ENCODE data around the gene DOK5. TPM values are rescaled to one million over a fixed set of nuclear protein-coding genes. Genes with fewer than 3 reads are reported as not detected.

DOK5 gene
- total and polyA plus RNA-seq, 12 donors = 0.29 to 2.0 (median 1.2) TPM; not detected in 1

DNA sequence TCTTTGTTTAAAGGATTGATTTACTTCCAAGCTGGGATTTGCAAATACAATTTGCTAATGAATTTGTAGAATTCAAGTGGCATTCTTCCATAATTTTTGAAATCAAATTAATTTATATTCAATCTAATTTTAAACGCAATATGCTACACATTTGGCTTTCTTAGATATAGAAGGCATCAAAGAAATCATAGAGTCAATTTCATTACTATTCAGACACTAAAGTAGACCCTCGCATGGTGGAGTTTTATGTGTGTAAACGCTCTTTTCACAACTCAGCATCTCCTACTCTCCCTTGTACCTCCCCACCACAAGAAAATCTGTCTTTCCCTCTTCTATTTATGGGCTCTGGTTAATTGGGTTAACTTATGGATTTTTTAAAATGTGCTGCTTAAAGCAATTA is 144.3 kb downstream of the DOK5 start:
- no peak for DNase-seq
- intact Hi-C loops (cut with DNase I) = no loop called here
- Histone ChIP-seq H3K36me3 (replicated peaks in 1 of 2) (no peaks in the 10 kb centered on the region), H3K27ac (no peak overlapping the region), H3K4me3 (no peak overlapping the region), H3K4me1 (replicated peaks in 1 of 2) (no peaks in the 10 kb centered on the region), H3K27me3 (no peaks in the 10 kb centered on the region), H3K9me3 (replicated peaks in 1 of 3) (no peaks in the 10 kb centered on the region)
- TF ChIP-seq, protein P1, sequence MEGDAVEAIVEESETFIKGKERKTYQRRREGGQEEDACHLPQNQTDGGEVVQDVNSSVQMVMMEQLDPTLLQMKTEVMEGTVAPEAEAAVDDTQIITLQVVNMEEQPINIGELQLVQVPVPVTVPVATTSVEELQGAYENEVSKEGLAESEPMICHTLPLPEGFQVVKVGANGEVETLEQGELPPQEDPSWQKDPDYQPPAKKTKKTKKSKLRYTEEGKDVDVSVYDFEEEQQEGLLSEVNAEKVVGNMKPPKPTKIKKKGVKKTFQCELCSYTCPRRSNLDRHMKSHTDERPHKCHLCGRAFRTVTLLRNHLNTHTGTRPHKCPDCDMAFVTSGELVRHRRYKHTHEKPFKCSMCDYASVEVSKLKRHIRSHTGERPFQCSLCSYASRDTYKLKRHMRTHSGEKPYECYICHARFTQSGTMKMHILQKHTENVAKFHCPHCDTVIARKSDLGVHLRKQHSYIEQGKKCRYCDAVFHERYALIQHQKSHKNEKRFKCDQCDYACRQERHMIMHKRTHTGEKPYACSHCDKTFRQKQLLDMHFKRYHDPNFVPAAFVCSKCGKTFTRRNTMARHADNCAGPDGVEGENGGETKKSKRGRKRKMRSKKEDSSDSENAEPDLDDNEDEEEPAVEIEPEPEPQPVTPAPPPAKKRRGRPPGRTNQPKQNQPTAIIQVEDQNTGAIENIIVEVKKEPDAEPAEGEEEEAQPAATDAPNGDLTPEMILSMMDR (IDR thresholded peaks at IDR 0.05) = no peak
- TF ChIP-seq POLR2A (IDR thresholded peaks at IDR 0.05) = no peak
- 81 to 90% (median 86%) methylated on average over 3 of the region's 3 CpGs for WGBS, 4 donors

DNA sequence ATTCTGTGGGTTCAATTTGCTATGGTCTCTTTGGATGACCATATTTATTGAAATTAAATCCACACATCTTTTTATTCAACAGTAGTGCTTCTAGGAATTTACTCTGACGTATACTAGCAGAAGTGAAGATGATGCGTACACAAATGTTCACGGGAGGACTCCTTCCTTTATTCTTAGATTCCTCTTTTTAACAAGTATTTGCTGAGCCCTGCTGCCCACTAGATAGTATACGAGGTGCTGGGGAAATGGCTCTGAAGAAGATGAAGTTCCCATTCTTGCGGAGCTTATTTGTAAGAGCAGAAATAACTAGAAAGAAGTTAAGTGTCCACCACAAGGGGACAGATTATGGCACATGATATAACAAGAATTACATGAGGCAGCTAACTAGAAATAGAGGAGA is 145.2 kb downstream of the DOK5 start:
- H3K9me3 ChIP-seq (replicated peaks in 1 of 3) = no peaks in the 10 kb centered on the region
- WGBS, 4 donors = 70 to 78% (median 75%) methylated on average over 5 of the region's 5 CpGs
- no peaks in the 10 kb centered on the region for H3K4me1 ChIP-seq (replicated peaks in 1 of 2)
- no peaks in the 10 kb centered on the region for H3K27me3 ChIP-seq
- no peak for DNase-seq
- TF ChIP-seq, protein P1 (IDR thresholded peaks at IDR 0.05) = no peak
- TF ChIP-seq POLR2A (IDR thresholded peaks at IDR 0.05) = no peak
- no peak overlapping the region for H3K4me3 ChIP-seq
- H3K27ac ChIP-seq = no peak overlapping the region
- intact Hi-C loops (cut with DNase I) = no loop called here
- H3K36me3 ChIP-seq (replicated peaks in 1 of 2) = no peaks in the 10 kb centered on the region

DNA sequence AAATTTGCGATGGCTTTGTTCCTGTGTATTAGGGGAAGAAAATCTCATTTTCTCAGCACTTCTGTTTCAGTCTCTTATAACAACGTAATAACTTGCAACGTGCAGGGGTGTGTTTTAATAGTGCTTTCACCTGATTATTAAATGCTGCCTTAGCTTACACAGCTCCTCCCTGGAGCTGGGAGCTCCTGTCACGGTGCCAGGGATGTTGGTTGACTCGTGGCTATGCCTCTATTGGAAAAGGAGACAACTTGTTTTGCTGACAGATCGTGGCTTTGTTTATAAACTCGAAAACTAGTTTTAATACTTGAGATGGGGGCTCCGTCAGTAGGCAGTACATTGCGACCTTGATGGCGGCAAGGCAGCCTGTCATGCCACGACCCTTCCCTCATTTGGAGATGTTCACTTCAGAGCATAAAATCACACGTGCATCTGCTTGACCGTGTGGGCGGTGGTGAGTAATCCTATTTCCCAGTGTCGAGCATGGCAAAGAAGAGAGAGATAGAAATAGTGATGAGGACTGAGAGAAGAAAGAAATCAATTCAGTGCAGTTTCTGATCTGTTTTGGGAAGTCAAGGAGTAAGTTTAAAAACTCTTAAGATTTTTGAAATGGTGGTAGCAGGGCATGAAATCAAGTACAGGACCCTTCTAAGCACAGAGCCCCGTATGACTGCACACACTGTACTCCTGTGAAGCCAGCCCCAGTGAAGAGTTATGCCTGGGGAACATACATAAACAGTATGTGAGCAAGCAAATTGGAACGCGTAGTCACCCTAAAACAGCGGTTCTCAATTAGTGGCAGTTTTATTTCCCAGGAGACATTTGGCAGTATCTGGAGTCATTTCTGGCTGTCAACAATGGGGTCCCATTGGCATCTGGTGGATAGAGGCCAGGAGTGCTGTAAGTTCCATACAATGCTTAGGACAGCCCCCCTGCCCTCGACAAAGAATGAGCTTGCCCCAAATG is 147.2 kb downstream of the DOK5 start:
- Histone ChIP-seq H3K36me3 (replicated peaks in 1 of 2) (no peaks in the 10 kb centered on the region), H3K27ac (no peak overlapping the region), H3K4me3 (no peak overlapping the region), H3K4me1 (replicated peaks in 1 of 2) (no peaks in the 10 kb centered on the region), H3K27me3 (no peaks in the 10 kb centered on the region), H3K9me3 (replicated peaks in 1 of 3) (no peaks in the 10 kb centered on the region)
- WGBS, 4 donors = 54 to 66% (median 60%) methylated on average over 19 to 20 of the region's 20 CpGs
- intact Hi-C loops (cut with DNase I) = no loop called here
- DNase-seq = peak in 1 of 7 donors; percentile 64
- TF ChIP-seq, protein P1 (IDR thresholded peaks at IDR 0.05) = no peak
- TF ChIP-seq POLR2A (IDR thresholded peaks at IDR 0.05) = no peak

DNA sequence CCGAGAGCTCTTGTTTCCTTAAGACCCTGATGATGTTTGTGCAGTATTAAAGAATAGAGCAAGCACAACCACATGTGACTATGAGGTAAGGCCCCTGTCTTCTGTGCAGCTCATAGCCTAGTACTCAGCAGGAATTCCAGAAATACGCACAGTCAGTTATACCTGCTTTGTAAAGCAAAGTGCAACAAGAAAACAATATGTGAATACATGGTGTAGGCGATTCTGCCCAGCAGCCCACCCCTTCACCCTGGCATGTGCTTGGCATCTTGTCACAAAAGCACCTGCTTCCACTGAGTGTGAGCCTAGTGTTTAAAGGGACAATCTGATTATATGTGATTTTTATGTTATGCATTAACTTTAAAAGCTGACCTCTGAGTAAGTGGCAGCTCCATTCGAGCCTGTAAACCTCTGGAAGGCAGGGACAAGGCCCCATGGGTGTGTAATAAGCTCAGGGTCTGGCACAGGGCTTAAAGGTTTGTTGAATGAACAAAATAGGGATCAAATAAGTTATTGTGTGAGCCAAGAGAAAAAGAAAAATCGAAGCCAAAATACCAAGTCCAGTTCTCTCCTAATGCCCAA is 148.7 kb downstream of the DOK5 start:
- WGBS, 4 donors = 69 to 78% (median 72%) methylated on average over 5 of the region's 5 CpGs
- Histone ChIP-seq H3K4me3 (no peak overlapping the region), H3K4me1 (replicated peaks in 1 of 2) (no peaks in the 10 kb centered on the region), H3K9me3 (replicated peaks in 1 of 3) (no peaks in the 10 kb centered on the region), H3K27me3 (no peaks in the 10 kb centered on the region), H3K27ac (no peak overlapping the region), H3K36me3 (replicated peaks in 1 of 2) (no peaks in the 10 kb centered on the region)
- DNase-seq = no peak
- intact Hi-C loops (cut with DNase I) = no loop called here
- TF ChIP-seq, protein P1 (IDR thresholded peaks at IDR 0.05) = no peak
- TF ChIP-seq POLR2A (IDR thresholded peaks at IDR 0.05) = no peak

Measured in adrenal gland (tissue), 12 donors.